Ishikawa (cell line): Measurements from ENCODE around the gene SSTR5.

Experiments
- CREB1 ChIP-seq: IDR thresholded peaks from 2 replicates; pipeline ENCODE4 v1.6.1; 2012; ENCODE audit warnings: low read depth
- EGR1 ChIP-seq: IDR thresholded peaks from 2 replicates; pipeline ENCODE4 v1.6.1; 2012
- REST ChIP-seq: IDR thresholded peaks from 2 replicates; pipeline ENCODE4 v1.6.1; 2012; ENCODE audit warnings: low read depth, mild to moderate bottlenecking
- TAF1 ChIP-seq: IDR thresholded peaks from 2 replicates; pipeline ENCODE4 v1.6.1; 2012; ENCODE audit warnings: low read depth, mild to moderate bottlenecking
- USF1 ChIP-seq: IDR thresholded peaks from 2 replicates; pipeline ENCODE4 v1.6.1; 2012

- TF ChIP-seq EGR1 = no peak
- no peak for TF ChIP-seq USF1
- no peak for TF ChIP-seq TAF1
- no peak for TF ChIP-seq CREB1
- TF ChIP-seq REST = no peak
Measured at GRCh38 chr16:1065469-1066128, 6.9 kb upstream of the SSTR5 start.
